D341Med (cell line): Measurements from ENCODE around the gene PIGR.

Source experiments
- DNase-seq: peaks from one replicate; pipeline ENCODE4 v3.0.0; 2012; ENCODE audit warnings: low spot score

Gene PIGR

DNA sequence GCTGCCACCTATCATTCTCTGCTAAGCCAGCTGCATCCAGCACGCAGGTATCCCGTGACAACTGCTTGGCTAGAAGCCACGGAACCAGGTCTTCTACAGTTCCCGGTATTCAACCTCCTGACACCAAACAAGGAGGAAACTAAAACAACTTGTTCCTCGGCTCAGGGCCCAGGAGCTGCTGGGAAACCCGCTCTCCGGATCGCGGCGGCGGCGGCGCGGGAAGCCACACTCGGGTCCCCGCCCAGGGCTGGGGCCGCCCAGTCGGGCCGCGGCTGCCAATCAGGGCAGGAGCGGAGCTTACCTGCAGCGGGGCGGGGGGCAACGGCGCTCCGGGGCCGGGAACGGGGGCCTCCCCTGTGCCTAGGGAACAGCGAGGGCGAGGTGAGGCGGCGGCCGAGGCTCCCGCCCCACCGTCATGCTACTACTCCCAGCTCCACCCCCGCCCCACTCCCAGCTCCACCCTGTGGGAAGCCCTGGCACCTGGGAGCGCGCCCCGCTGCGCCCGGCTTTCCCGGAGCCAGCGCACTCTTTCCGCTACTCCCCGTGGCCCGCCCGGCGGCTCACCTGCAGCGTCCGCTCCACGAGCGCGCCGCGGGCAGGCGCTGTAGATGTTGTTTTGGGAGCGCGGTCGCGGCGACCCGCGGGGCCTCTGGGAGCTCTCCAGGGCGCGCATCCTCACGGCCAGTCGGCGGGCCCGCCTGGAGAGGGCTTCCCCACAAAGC lies 36.9 kb downstream of the PIGR start:
- DNase-seq: peak; percentile 59

DNA sequence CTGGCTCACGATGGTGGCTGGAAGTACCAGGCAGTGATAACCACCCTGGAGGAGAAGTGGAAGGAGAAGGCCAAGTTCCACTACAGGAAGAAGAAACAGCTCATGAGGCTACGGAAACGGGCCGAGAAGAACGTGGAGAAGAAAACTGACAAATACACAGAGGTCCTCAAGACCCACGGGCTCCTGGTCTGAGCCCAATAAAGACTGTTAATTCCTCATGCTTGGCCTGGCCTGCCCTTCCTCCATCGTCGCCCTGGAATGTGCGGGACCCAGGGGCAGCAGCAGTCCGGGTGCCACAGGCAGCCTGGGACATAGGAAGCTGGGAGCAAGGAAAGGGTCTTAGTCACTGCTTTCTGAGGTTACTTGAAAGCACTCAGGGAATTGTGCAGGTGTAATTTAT lies 38.2 kb downstream of the PIGR start:
- DNase-seq: no peak

DNA sequence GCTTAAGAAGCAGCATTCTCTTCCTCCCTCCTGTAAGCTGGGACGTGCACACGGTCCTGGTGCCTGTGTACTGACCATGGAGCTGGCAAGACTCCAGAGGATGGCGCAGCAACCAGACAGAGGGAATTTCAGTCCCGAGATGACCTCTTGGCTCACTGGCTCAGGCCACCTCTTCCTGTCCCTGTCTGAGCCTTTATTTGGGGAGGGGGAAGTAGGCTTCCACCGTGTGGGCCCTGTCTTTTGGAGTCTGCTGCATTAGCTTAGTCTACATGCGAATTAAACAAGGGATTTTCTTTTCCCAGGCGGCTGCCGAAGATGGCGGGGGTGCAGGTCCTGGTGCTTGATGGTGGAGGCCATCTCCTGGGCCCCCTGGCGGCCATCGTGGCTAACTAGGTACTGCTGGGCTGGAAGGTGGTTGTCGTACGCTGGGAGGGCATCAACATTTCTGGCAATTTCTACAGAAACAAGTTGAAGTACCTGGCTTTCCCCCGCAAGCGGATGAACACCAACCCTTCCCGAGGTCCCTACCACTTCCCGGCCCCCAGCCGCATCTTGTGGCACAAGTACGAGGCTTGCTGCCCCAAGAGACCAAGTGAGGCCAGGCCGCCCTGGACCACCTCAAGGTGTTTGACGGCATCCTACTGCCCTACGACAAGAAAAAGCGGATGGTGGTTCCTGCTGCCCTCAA lies 38.8 kb downstream of the PIGR start:
- peak; percentile 53 for DNase-seq

DNA sequence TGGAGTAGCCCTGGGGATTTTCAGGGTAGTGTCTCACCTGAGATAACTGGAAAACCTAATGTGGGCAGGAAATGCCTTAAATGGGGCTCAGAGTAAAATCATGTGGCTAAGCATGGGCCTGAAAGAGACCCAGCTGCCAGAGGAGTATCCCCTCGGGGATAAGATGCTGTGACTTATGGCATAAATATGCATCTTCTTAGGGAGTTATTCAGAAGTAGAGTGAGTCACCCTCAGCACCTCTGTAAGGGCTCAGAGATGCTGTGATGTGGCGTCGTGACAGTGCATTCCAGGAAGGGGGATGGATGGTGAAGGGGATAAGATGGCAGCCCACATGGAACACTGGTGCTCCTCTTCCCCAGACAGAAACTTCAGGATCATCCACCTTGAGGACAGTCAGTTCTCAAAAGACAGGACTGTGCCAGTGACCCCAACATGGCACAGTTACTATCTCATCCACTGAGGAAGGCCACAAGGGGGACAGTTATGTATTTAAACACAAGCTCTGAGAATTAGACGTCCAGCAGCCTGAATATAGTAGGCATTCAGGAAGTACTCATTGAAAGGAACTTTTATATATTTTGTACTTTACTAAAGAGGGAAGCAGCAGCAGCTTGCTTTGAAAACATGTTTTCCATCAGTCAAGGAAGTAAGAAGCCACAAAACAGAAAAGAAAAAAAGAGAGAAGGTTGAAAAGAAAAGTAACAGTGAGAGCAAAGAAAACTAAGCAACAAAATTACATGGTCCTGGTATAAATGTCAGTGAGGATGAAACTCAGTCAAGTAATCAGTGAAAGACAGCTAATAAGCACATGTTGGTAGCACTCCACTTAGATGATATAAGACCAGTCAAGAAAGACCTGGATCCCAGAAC lies 40.7 kb downstream of the PIGR start:
- no peak for DNase-seq

DNA sequence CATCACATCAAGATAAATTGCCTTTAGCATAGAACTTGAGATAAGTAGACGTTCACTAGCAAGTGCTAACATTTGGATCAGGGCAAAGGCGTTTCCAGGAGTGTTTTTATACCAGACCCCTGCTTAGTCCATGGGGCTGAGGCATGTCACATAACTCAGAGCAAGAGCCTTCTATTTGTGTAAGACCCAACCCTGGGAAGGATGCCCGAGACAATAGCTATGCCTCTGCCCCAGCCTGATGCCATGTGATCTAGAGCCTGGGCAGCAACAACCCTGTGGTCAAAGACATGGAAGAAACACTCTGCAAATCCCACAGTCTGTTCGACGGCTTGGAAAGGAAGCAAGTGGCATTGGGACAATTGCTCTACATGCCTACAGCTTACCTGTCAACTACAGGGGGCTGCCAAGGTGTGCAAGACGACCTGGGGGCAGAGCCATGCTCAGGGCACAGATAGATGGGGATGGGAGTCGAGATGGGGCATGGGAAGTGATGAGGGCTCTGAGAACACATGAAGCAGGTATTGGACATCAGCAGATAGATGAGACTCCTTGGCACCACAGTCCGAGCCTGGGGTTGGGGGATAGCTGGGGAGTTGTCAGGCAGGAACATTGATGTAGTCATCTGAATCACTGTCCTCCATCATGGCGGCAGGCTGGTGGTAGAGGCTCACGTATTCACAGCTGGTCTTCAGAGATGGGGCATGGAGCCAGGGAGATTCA lies 41.7 kb downstream of the PIGR start:
- DNase-seq: no peak

DNA sequence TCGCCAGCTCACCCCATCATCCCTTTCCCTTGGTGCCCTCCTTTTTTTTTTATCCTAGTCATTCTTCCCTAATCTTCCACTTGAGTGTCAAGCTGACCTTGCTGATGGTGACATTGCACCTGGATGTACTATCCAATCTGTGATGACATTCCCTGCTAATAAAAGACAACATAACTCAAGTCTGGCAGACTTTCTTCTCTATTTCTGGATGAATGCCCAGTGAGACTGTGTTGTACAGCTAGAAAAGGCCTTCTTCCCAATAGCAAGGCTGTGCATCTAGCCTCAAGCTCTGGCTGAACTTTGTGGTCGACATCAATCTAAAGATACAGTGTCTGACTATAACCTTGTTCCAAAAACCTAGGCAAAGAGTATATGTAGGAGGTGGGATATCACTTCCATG lies 42.6 kb downstream of the PIGR start:
- DNase-seq: no peak

DNA sequence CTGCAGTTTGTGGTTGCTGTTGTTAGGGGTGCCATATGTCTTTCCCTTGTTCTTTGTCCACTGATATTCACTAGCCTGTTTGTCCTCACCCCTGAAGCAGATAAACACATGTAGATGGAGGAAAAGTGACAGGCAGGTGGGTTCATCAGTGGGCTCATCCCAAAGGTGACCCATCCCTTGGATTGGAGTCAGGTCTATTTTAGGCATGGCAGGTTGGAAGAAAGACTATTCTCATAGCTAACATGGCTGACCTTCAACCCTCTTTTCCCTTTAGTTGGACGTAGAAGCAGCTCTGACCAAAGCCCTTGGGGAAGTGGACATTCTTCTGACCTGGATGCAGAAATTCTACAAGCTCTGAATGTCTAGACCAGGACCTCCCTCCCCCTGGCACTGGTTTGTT lies 43.6 kb downstream of the PIGR start:
- DNase-seq: no peak

DNA sequence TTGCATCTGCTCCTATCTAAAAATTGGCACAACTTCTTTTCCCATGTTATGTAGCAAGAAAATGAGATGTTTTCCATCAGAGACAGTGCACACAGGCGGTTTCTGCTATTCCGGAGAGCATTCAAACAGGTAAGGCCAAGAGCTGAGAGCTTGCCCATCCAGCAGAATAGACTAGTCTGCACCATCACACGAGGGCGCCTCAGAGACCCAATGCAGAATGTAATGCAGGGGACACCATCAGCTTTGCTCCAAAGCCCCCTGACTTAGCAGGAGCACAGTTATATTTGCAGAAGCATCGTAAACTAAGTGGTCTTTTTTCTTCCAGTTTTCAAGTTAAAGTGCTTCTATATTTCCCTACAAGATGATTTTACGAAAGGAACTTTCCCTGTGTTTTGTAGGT lies 44.3 kb downstream of the PIGR start:
- no peak for DNase-seq

DNA sequence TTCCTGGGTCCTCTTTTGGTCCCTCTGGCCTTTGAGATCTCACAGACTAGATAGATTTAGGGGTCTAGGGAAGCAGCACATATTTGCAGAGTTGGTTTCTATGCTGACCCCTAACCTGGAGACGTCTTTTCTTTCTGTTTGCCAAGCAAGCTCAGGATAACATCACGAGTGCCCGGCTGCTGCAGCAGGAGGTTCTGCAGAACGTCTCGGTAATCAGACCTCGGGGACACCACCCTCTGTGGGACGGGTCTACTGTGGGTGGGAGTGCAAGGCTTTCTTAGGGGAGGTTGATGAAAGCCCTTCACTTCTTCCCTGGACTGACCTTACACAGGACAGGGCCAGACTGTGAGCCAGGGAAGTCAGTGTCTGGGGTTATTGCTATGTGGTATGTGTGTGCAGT lies 46.1 kb downstream of the PIGR start:
- DNase-seq: no peak

DNA sequence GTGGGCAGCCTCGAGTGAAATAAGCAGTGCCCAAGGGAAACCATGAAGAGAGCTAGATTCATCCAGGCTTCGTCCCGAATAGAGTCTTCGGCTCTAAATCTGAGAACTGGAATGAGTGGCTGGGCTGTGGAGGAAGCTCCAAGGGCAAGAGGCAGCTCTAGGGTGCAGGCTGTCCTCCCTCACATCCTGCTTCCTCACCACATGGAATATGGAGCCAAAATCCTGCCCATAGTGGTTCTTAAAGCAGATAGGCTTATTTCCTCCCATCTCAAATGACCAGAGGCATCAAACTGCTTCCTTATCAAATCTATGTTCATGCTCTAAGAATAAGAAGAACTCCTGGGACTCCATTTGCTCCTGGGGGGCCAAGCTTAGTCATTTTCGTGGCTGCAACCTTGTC lies 46.5 kb downstream of the PIGR start:
- no peak for DNase-seq

DNA sequence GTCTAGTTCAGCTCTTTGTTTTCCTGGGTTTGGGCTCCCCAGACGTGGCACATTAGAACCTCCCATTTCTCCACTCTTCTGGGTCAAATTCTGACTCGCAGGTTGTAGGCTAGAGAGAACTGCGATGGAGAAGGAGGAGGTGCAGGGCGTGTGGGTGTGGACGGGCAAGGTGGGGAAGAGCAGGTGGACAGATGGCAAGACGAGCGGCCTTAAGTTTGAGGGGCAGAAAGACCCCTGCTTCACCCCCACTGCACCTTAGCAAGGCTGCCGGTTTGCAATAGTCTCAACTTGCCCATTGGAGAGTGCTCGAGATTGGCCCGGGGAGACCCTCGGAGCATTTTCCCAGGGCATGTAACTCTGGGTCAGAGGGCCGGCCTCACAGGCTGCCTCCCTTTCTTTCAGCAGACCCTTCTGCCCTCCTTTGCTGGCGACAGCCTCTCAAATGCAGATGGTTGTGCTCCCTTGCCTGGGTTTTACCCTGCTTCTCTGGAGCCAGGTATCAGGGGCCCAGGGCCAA lies 47.3 kb downstream of the PIGR start:
- no peak for DNase-seq

DNA sequence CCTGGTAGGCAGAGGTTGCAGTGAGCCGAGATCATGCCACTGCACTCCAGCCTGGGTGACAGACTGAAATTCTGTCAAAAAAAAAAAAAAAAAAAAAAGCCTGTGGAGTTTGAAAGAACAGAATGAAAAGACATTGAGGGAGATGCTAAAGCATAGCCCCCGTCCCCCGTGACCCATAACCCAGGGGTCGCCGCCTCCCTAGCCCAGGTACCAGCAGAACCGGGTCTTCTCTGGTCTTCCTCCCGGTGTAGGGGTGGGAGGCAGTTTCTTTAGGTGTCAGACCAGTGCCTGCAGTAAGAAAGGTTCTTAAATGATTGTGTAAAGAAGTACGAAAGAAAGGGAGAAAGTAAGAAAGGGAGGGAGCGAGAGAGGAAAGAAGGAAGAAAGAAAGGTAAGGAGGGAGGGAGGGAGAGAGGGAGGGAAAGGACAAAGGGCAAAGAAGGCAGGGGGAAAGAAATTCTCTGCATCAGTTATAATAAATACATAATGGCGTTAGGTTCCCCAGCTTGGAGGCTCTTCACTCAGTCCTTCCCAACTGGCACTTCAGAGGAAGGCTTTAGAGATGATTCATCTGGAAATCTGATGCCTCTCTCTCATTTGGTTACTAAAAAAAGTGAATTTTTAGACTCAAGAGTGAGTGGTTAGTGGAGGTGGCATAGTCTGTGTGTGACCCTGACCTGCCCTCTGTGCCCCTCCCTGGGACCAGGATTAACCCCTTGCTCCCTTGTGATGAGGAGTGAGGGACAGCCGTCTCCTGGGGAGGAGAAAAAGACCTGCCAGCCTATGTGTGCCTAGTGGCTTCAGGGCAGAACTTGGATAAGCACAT lies 48.0 kb downstream of the PIGR start:
- DNase-seq: no peak

DNA sequence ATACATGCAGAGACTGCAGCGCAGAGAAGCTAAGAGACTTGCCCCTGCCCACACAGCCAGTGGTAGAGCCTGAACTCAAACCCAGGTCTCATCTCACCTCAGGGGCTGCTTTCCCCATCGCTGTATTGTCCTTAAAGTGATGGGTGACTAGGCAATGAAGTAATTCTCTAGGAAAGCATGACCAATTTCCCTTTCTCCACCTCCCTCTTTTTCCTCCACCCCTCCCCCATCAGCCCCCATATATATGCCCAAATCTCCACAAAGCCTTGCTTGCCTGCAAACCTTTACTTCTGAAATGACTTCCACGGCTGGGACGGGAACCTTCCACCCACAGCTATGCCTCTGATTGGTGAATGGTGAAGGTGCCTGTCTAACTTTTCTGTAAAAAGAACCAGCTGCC lies 49.1 kb downstream of the PIGR start, which contains the start of gene IL24:
Gene IL24, plus strand, starts transcription at position 269 of the 400 bp plus-strand sequence. CDS start 390 bp downstream, outside the sequence.
- DNase-seq: no peak

DNA sequence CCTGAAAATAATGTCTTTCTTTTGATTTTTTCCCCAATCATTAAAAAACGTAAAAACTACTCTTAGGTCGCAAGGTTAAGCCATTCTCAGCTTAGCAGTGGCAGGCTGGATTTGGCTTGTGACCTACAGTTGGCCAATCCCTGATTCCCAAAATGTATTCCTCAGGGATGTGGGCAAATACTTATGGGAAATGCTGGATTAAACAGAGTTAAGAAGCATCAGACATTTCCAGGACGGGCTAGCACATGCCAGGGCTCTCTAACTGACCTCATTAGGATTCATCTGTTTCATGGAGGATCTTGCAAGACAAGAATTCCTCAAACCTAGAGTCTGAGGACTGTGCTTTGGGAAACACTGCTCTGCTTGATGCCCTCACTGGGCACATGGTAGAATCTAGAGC lies 50.0 kb downstream of the PIGR start:
- DNase-seq: no peak

DNA sequence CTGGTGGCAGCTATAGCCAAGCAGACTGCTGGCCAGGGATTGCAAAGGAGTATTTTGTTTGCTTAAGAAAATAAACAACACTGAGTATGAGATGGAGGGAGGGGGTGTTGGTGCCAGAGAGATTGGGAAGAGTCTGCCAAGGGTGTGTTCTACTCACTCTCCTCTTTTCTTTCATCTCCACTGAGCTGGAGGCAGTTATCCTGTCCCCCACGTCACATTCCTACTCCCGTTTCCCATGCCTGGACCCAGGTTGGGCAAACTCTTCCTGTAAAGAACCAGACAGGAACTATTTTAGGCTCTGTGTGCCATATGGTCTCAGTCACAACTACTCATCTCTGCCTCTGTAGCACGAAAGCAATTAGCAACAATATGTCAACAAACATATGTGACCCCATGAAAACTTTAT lies 50.4 kb downstream of the PIGR start:
- no peak for DNase-seq

DNA sequence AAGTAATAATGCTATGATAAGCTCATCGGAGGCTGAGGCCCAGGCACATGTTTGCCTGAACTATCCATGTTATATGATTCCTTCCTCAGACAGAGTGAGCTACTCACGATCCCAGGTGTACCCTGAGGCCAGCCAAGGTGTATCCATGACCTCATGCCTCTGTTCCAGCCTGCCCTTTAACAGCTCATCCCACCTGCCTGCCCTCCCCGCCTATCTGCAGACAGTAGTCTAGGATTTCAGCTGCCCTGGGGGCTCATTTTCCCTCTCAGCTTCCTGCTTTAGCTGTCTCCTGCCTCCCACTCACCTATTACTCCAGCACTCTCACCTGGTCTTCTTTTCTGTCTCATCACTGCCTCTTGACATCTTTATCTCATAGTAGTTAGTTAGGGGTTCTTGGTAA lies 50.9 kb downstream of the PIGR start:
- DNase-seq: no peak

DNA sequence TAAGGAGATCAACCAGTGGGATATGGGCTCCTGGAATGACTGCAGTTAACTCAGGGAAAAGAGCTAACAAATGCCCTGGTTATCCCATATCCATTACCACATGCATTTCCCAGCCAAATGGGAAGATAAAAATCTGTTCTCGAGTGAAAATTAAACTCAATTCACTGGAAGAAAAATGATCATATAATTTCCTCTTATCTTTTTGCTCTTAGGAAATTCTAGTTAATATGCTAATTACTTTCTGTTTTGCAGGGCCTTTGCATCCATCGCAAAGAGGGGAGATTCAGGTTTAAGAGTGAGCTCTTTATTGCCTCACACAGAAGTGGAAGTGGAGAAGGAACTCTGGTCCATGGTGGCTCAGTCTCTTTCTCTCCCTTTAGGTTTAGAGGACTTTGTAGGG lies 52.9 kb downstream of the PIGR start:
- DNase-seq: no peak

DNA sequence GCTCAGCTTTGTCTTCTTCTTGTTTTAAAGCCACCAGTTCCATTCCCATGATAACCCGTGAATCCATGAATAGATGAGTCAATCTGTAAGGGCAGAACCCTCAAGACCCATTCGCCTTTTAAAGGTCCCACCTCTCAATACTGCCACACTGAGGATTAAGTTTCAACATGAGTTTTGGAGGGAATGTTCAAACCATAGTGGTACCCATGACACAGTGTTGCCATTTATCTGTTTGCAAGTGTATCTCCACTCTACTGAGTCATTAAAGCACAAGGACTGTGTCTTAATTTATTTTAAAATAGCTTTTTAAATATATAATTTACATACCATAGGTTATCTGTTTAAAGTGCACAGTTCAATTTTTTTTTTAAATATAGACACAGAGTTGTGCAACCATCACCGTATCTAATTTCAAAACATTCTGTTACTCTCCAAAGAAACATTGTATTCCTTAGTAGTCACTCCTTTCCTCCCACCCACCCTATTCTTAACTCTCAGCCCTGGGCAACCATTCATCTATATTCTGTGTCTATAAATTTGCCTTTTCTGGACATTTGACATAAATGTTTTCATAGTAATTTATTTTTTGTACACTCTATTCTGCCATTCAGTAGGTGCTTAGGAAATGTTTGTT lies 53.8 kb downstream of the PIGR start:
- no peak for DNase-seq

DNA sequence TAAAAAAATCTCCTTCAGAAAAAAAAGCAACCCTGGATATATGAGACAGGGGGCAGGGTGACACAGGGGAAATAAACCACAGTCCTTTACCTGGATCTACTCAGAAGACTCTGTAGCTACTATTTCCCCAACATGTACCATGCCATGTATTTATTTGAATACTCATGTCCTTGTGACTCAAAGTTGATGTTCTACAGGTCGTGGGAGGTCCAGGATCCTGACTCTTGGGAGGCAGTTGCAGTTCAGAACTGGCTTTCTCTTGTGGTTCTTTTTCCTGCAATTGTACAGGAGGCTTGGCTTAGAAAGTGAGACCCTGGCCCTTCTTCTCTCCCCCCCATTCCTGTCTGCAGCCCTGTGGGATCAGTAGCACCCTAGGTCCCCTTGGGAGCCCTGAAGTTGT lies 54.9 kb downstream of the PIGR start:
- DNase-seq: no peak
